Fibroblast of skin of abdomen (primary cell): Measurements from ENCODE around the gene RC3H2.
"Not testable (repeated sequence)": the region's sequence is repeated elsewhere in the genome, so short reads cannot be mapped to it uniquely, and the experiment has no call there.

Experiments used
- DNase-seq: peaks from one replicate; pipeline ENCODE4 v3.0.0-alpha.2; 2013

The RC3H2 gene

DNA sequence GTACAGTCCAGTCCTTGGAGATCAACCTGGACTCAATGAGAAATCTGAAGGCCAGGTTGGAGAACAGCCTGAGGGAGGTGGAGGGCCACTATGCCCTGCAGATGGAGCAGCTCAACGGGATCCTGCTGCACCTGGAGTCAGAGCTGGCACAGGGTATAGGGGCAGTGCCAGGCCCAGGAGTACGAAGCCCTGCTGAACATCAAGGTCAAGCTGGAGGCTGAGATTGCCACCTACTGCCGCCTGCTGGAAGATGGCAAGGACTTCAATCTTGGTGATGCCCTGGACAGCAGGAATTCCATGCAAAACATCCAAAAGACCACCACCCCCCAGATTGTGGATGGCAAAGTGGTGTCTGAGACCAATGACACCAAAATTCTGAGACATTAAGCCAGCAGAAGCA, 66.7 kb downstream of the RC3H2 start:
- not testable (repeated sequence) for DNase-seq

DNA sequence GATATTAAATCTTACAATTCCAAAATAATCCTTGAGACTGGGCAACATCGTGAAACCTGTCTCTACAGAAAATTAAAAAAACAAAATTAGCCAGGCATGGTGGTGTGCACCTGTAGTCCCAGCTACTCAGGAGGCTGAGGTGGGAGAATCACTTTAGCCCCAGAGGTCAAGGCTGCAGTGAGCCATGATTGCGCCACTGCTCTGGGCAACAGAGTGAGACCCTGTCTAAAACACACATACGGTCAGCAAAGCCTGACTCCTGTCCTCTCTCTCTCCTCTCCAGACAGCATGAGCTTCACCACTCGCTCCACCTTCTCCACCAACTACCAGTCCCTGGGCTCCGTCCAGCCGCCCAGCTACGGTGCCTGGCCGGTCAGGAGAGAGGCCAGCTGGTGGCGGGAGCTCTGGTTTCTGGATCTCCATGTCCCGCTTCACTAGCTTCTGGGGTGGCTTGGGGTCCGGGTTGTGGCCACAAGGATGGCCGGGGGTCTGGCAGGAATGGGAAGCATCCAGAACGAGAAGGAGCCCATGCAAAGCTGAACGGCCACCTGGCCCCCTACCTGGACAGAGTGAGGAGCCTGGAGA, 67.8 kb downstream of the RC3H2 start:
- no peak for DNase-seq

DNA sequence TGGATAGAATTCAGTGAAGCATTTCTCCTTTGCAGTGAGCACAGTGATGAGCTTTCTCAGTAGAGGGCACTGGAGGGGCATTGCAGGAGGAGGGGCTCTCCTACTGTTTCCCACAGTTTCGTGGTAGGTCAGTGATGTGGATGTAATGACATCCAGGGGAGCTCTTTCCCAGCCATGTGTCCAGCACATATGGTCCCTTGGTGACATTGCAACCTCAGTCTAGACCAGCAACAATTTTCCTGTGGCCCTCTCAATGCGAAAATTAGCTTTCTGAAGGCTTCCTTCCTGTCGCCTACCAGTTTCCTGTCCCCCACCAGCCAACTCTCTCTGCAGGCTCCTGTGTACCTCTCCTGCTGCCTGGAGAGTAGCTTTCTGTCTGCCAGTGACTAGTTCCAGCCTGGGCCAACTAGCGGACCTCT, 69.8 kb downstream of the RC3H2 start:
- DNase-seq: no peak

DNA sequence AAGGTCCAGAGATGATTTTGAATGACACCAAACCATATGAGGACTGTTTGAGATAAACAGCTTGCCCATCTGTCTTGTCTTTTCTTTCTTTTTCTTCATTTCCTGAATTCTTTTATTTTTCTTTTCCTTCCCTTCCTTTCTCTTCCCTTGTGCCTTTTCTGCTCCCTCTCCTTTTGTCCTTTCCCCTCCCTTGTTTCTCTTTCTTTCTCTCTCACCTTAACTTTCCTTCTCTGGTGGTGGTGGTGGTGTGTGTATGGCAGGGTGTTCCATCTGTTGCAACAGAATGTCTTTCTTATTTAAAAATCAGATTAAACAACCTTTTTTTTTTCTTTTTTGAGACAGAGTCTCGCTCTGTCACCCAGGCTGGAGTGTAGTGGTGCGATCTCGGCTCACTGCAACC, 73.0 kb downstream of the RC3H2 start:
- DNase-seq: no peak

DNA sequence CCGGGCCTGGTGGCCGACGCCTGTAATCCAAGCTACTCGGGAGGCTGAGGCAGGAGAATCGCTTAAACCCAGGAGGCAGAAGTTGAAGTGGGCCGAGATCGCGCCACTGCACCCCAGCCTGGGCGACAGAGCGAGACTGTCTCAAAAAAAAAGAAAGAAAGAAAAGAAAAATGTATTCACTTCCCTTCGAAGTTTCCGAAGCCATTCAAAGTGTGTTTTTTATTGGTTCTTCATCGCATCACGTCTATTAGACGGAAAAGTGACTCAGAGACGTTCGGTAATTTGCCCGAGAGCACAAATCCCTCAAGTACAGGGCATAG, 76.2 kb downstream of the RC3H2 start:
- DNase-seq: not testable (repeated sequence)

DNA sequence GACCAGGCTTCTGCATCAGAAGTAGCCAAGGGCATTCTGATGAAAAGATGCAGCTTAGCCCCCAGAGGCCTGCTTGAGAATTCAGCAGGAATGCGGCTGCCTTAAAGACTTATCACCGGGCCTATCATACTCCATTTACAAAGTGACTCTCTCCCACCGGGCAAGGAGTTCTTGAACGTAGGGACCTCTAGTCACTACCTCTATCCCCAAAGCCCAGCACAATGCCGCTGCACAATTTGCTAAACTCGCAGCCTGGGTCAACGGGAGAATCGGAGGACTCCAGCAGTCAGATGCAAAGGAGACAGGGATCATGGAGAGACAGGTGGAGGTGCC, 77.4 kb downstream of the RC3H2 start:
- DNase-seq: peak; percentile 26

DNA sequence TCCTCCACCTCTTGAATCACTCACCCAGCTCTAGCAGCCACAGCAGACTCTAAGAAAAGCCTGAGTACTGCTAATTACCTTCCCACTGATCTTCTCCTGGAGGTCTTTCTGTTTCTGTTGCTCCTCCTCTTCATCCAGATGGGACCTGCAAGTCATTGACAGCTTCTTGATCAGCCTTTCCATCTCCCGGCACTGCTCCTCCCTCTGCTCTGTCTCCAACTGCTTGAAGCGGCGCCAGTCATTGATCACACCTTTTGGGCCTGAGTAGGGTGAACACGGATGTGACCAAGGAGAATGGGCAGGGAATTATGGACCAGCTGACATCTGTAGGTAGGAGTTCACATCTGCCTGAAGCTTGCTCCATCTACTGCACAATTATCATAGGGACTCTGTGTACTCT, 82.2 kb downstream of the RC3H2 start:
- DNase-seq: no peak

DNA sequence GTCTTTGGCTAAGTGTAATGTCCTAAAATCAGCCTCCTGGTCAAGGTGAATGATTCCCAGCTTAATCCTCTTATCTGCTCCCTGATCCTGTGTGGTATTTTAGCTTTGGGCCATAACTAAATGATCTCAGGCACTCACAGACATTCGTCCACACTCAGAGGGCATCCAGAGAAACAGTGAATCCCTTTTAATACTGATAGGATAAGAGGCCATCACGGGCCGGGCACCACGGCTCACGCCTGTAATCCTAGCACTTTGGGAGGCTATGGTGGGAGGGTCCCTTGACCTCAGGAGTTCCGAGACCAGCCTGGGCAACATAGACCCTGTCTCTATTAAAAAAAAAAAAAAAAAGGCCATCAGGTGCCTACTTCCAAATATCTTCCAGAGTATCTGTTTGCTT, 83.1 kb downstream of the RC3H2 start:
- DNase-seq: no peak

DNA sequence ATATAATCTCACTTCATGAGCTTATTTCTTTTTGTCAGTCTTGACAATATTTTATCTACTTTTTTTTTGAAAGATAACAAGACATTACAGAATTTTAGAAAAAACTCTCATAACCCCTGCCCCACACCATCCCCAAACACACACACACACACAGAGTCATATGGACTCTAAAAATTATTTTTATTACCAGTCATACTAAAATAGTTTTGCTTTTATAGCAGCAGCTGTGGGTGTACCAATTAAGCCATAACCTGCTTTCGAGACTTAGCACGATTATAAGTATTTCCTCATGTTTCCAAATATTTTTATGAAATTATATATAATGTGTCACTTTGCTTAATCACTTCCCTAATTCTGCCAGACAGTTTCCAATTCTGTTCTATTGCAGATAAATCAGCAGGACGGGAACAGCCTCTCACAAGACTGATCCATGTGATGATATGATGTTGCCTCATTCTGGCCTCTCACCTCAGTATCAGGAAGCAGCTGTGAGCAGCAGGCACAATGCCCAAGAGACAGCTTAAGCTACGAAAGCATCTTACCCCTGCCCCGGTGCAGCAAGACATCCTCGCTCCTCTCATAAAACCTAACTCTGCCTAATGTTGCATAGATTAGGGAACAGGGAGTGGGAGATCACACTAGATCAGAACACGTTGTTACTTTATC, 83.7 kb downstream of the RC3H2 start:
- DNase-seq: no peak

DNA sequence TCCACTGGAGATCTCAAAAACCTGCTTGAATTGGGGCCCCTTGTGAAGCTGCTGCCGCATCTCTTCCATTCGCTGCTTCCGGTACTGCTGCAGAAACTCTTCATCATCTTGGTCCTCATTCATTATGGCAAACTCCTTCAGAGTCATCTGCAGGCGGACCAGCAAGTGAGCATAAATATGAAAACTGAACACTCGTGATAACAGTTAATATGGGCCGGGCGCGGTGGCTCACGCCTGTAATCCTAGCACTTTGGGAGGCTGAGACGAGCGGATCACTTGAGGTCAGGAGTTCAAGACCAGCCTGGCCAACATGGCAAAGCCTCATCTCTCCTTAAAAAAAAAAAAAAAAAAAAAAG, 84.7 kb downstream of the RC3H2 start:
- DNase-seq: no peak

DNA sequence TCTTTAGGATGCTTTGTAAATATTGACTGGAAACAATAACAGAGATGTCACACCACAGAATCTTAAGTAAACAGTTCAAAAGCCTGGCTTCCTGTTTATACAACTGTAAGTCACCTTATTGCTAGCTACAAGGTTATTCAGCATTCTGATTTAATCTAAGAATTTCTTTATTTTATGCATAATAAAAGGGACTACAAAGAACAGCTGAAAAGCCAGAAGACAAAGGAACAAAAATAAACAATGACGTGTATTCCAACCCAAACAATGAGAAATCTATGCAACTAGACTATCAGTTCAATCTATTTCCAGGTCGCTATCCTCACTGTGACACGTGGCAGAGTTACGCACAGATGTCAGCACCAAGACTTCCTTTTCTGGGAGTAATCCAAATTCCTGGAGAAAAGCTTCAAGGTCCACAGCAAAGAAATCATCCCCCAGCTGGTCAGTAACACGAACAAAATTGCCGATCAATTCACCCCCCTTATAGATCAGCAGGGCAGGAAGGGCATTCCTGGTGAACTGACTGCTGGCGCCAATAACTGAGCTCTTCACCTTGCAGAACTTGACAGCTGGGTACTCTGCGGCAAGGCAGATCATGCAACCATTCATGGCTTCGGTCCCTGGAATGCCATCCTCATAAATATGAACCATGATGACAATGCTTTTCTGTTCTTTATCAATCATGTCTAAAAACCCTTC, 85.2 kb downstream of the RC3H2 start:
- DNase-seq: no peak

DNA sequence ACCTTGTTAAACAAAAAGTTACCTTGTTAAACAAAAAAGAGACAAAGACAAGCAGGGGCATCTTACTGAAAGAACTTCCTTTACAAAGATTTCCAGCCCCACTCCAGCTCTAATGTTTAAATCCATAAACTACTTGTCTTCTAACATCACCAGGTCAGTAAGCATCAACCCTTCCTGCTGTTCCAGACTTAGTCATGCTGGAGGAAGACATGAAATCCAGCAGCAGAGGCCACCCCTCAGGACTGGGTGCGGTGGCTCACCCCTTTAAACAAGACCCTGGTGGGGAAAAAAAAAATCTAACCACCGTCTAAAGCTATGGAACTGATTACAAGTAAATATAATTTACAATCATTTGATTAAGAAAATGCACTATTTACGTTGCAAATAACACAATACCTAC, 85.8 kb downstream of the RC3H2 start:
- no peak for DNase-seq

DNA sequence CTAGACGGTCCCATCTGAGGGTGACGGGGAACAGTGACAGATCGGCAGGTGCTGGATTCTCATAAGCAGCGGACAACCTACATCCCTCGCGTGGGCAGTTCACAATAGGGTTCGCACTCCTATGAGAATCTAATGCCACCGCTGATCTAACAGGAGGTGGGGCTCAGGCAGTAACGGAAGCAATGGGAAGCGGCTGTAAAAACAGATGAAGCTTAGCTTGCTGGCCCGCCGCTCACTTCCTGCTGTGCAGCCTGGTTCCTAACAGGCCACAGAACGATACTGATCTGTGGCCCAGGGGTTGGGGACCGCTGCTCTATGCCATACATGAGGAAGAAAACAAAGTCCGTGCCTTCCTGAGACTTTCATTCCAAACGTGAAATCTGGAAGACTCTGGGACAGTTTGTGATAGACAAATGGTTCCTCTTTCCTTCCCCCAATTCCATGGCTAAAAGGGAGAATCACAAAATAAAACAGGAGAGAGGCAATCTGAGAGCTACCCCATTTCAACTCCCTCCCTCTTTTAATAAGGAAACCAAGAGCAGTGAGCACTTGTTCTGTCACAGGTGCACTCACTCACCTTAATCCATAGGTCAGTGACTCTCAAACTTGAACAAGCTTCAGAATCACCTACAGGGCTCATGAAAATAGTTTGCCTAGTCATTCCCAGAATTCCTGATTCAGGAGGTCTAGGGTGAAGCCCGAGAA, 88.8 kb downstream of the RC3H2 start:
- DNase-seq: no peak

DNA sequence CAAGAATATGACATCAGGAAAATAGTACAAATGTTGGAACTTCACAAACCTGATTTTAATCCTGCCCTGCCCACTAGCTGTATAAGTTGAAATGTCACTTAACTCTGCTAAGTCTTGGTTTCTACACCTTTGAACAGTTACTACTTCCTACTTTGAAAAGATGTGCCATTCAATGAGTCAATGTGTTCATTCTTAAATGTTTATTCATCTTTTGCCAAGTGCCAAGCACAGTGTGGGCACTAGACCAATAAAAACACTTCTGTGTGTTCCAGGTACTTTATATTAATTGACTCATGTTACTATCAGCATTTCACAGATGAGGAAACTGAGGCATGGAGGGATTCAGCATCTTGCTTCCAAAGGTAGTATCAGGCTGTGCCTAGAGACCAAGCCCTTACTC, 89.6 kb downstream of the RC3H2 start:
- DNase-seq: no peak

DNA sequence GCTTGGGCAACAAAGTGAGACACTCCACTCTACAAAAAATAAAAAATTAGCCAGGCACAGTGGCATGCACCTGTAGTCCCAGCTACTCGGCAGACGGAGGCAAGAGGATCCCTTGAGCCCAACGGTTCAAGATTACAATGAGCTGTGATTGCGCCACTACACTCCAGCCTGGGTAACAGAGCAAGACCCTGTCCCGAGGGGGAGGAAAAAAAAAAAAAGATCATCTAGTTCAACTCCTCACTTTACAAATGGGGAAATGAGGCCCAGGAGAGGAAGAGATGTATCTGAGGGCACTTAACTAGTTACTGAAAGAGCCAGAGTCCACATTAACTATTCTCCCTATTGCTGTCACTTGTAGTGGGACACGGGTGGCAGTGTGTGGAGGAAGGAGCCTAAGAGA, 90.6 kb downstream of the RC3H2 start:
- no peak for DNase-seq

DNA sequence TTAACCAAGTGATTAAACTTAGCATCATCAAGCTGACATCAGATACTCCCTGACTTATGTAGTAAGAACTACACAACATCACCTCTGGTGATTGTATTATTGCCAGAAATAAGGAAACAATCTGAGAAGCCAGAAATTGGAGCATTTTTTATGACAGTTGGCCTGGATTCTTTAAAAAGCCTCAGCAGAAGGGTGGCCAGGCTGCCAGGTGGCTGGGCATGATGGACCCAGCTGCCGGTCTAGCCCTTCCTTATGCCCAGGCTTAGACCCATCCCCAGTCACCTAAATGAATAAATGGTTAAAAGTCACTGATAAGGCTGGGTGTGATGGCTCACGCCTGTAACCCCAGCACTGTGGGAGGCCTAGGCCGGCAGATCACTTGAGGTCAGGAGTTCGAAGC, 92.4 kb downstream of the RC3H2 start:
- DNase-seq: no peak

DNA sequence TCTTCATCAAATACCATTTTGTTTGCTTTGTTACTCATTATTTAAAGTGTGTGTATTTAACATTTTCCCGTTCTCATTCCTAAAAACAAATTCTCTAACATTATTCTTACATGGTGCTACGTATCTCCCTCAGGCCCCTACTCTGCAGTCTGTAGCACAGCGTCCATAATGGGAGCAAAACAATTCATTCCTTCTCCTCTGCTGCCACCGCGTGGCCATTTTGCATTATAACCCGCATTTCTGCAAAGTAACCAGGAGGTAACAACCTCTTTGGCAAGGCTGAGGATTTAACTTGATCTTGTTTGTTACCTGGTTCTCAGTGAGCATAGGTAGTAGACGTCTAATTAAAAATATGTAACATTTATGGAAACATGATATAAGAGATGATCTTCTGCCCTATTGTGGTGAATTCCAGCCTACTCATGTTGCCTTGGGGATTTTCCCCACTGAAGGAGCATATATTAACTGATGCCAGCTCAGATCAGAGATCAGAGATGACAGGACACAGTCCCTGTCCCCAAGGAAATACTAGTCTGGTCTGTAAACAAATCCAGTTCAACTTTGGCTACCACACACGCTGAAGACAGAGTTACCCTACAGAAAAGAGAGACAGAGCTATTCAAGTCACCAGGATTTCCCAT, 94.7 kb downstream of the RC3H2 start:
- peak; percentile 63 for DNase-seq

DNA sequence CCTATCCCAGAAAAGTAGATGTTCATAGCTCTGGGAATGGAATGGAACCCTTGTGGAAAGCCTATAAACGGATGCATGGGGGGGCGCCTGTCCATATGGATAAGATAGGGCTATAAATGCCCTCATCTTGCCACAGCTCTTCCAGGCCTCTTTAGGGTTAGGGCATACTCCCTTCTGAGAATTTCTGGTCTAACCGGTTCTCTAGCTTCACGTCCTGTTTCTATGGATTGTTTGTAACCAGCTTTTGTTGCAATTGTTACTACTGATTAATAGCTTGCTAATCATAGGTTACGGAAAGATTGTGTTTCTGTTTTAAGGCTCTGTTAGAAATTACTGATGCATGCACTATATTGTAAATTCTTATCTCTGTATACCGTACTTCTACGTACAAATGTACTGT, 95.9 kb downstream of the RC3H2 start:
- DNase-seq: not testable (repeated sequence)

DNA sequence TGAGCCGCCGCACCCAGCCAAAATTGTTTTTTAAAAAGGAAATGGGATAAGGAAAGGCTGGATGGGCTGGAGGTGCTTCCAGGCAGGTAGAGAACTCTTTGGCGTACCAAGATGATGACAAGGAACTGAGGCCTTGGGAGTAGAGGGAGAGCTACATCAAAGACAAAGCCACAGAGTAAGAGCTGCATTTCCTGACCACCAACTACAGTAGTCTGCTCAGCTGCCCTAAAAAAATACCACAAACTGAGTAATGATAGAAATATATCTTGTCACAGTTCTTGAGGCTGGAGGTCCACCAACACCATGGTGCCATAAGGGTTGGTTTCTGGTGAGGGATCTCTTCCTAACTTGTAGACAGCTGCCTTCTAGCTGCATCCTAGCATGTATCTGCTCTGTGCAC, 97.0 kb downstream of the RC3H2 start:
- DNase-seq: no peak

DNA sequence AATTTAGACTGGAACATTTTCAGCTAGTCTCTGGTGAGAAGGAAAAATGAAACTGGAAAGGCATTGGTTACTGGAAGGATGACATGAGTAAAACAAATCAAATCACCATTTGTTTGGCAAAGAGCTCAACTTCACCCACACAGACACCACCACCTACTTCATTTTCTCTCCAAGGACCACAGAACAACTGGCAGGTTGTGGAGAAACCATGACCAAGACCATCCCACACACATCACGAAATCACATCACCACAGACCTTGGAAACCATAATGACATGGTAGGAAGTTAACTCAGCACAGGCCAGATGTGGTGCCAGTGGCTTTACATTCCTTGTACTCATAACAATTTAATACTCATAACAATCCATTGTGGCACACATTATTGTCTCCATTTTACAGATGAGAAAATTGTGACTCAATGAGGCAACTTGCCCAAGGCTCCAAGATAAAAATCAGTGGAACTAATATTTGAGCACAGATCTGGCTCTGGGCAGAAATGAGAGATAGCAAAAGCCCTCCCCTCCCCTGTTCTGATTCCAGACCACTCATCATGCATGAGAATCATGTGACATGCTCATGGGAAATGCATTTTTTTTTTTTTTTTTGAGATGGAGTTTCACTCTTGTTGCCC, 97.8 kb downstream of the RC3H2 start:
- DNase-seq: no peak

DNA sequence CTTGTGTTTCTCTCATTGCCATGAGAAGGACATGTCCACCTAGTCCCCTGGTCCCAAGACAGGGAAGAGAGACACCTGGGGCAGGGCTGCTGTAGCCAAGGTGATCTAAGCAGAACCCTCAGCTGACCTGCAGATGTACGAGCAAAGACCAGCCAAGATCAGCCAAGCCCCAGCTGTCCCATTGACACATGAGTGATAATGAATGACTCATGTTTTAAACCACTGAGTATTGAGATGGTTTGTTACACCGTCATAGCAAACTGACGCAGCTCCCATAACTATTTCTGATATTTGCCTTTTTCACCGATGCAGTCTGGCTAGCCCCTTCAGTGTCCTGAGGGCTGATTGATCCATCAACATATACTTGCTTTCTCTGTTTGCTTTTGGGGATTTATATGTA, 98.5 kb downstream of the RC3H2 start:
- DNase-seq: no peak

DNA sequence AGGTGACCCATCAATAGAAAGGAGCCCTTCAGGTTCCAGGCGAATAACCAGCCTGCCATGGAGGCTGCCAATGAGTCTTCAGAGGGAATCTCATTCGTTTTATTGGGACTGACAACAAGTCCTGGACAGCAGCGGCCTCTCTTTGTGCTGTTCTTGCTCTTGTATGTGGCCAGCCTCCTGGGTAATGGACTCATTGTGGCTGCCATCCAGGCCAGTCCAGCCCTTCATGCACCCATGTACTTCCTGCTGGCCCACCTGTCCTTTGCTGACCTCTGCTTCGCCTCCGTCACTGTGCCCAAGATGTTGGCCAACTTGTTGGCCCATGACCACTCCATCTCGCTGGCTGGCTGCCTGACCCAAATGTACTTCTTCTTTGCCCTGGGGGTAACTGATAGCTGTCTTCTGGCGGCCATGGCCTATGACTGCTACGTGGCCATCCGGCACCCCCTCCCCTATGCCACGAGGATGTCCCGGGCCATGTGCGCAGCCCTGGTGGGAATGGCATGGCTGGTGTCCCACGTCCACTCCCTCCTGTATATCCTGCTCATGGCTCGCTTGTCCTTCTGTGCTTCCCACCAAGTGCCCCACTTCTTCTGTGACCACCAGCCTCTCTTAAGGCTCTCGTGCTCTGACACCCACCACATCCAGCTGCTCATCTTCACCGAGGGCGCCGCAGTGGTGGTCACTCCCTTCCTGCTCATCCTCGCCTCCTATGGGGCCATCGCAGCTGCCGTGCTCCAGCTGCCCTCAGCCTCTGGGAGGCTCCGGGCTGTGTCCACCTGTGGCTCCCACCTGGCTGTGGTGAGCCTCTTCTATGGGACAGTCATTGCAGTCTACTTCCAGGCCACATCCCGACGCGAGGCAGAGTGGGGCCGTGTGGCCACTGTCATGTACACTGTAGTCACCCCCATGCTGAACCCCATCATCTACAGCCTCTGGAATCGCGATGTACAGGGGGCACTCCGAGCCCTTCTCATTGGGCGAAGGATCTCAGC, 104.8 kb downstream of the RC3H2 start, which contains the start of gene OR1K1:
OR1K1 (plus strand) TSS at position 58 of the 995 bp plus-strand sequence; CDS start at position 58, 0 bp downstream.
- DNase-seq: no peak
